C4-2B (cell line): ENCODE data around the gene SLC2A5.

ENCODE experiments used
- H3K27ac ChIP-seq: fragments of 450-650 bp; 2 replicates; pipeline ENCODE4 v1.5.1; 2017
- ZFX ChIP-seq: fragments of 450-650 bp; IDR thresholded peaks from 2 replicates; pipeline ENCODE4 v1.6.1; 2017
- TF ChIP-seq, protein P1 (sequence below): fragments of 450-650 bp; conservative IDR thresholded peaks from 2 replicates; pipeline ENCODE4 v1.5.1; 2017; ENCODE audit warnings: mild to moderate bottlenecking

SLC2A5 gene

DNA sequence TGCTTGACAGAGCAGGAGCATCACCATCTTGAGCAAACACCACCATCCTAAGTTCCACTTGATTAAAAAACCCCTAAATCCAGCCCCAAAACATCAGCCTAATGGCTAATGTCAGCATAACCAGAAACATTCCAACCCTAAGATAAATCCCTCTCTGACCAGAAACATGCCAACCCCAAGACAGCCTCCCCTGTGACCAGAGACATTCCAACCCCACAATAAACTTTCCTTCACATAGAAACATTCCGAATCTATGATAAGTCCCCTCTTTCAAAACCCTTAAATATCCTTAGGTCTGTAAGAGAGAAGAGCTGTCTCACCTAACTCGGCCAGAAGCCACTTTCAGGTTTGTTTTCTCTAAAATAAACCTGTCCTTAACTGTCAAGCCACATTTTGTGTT is 17.4 kb upstream of the SLC2A5 start:
- TF ChIP-seq, protein P1, sequence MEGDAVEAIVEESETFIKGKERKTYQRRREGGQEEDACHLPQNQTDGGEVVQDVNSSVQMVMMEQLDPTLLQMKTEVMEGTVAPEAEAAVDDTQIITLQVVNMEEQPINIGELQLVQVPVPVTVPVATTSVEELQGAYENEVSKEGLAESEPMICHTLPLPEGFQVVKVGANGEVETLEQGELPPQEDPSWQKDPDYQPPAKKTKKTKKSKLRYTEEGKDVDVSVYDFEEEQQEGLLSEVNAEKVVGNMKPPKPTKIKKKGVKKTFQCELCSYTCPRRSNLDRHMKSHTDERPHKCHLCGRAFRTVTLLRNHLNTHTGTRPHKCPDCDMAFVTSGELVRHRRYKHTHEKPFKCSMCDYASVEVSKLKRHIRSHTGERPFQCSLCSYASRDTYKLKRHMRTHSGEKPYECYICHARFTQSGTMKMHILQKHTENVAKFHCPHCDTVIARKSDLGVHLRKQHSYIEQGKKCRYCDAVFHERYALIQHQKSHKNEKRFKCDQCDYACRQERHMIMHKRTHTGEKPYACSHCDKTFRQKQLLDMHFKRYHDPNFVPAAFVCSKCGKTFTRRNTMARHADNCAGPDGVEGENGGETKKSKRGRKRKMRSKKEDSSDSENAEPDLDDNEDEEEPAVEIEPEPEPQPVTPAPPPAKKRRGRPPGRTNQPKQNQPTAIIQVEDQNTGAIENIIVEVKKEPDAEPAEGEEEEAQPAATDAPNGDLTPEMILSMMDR: no peak
- TF ChIP-seq ZFX: no peak
- no peak overlapping the region for H3K27ac ChIP-seq

DNA sequence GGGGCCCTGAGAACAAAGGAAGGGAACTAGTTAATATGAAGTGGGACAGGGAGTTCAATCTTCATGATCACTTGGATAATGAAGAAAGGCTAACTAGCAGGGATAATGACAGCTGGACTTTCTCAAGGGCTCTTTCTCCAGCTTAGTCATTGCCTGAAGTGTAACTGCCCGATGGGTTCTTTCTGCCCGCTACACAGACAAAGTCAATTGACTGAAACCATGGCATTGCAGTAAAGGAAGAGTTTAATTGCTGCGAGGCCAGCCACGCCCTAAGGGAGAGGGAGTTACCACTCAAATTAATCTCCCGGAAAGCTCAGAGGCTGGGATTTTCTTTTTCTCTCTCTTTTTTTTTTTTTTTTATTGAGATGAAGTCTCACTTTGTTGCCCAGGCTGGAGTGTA is 16.6 kb upstream of the SLC2A5 start:
- H3K27ac ChIP-seq: no peak overlapping the region
- TF ChIP-seq, protein P1: no peak
- TF ChIP-seq ZFX: no peak

DNA sequence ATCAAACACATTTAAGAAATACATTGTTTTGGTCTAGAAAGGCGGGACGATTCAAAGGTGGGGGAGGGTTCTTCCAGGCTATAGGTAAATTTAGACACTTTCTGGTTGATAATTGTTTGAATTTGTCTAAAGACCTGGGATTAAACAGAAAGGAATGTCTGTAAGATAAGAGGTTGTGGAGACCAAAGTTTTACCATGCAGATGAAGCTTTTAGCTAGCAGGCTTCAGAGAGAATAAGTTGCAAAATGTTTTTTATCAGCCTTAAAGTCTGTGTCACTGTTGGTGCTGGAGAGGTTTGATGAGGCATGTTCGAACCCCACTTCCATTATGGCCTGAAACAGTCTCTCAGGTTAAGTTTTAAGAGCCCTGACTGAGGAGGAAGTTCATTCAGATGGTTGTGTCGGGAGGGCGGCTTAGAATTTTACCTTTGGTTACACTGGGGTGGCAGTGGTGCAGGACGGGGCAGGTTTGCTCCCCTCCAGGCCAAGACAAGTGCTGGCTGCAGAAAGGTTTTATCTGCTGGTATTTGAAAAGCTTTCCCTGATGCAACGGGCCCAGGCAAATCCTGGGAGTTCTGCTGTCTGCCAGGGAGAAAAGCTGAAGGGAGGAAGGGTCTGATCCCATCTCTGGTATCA is 16.0 kb upstream of the SLC2A5 start:
- no peak for TF ChIP-seq ZFX
- TF ChIP-seq, protein P1: no peak
- no peak overlapping the region for H3K27ac ChIP-seq

DNA sequence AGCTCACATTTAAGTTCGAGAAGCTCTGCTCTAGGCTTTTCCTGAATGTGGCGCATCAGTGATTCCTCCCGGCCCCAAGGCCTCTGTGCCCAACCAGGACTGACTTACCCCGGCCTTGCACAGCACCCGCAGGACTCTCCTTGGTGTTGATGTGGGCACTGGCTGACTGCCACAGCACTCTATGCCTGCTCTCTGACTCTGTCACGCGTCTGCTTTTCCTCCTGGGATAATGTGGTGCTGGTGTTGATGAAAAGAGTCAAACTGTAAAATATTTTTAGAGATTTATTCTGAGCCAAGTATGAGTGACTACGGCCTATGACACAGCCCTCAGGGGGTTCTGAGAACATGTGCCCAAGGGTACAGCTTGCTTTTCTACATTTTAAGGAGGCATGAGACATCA is 15.5 kb upstream of the SLC2A5 start:
- no peak for TF ChIP-seq ZFX
- TF ChIP-seq, protein P1: no peak
- no peak overlapping the region for H3K27ac ChIP-seq

DNA sequence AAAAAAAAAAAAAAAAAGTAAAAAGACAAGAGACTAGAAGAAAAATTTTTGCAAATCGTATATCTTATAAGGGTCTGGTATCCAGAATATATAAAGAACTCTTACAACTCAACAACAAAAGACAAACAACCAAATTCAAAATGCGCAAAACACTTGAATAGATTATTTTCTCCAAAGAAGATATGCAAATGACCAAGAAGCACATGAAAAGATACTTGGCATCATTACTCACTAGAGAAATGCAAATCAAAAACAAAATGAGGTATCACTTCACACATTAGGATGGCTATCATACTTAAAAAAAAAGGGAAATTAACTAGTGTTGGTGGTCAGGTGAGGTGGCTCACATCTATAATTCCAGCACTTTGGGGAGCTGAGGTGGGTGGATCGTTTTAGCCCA is 12.0 kb upstream of the SLC2A5 start:
- TF ChIP-seq ZFX: no peak
- TF ChIP-seq, protein P1: no peak
- H3K27ac ChIP-seq: no peak overlapping the region

DNA sequence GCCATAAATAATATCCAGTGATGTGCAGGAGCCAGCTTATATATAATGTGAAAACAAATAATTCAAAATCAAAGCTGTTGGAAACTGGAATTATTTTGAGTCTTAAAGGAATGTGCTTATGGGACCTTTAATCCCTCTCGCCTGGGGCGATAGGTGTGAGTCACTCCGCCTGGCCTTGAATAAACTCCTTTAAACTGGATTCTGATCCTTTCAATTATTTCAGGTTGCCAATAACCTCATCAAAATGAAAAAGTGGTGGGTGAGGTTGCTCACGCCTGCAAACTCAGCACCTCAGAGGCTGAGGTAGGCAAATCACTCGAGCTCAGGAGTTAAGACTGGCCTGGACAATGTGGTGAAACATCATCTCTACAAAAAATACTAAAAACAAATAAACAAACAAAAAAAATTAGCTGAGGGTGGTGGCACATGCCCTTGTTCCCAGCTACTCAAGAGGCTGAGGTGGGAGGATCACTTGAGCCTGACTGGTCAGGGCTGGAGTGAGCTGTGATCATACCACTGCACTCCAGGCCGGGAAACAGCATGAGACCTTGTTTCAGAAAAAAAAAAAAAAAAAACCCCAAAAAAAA is 11.4 kb upstream of the SLC2A5 start:
- H3K27ac ChIP-seq: no peak overlapping the region
- no peak for TF ChIP-seq ZFX
- TF ChIP-seq, protein P1: no peak

DNA sequence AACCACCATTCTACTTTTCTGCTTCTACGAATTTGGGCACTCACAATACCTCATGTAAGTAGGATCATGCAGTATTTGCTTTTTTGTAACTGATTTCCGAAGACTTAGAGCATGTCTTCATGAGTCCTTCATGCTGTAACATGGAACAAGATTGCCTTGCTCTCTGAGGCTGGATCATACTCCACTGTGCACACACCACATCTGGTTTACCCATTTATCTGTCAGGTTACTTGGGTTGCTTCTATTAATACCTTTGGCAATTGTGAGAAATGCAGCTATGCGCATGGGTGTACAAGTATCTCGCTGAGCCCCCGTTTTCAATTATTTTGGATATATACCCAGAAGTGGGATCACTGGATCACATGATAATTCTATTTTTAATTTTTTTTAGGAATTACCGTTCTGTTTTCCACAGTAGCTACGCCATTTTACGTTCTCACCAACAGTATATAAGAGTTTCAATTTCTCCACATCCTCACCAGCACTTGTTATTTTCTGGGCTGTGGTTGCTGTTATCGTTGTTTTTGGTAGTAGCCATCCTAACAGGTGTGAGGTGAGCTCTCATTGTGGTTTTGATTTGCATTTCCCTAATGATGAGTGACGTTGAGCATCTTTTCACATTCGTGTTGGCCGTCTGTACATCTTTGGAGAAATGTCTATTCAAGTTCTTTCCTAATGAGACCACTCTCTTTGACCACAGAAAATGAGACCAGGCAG is 10.7 kb upstream of the SLC2A5 start:
- no peak for TF ChIP-seq ZFX
- TF ChIP-seq, protein P1: no peak
- no peak overlapping the region for H3K27ac ChIP-seq
